Activated CD4-positive, alpha-beta T cell treated with anti-CD3 and anti-CD28 coated beads, Interleukin-2, amount 50 U/mL, for 1 hour (primary cell): ENCODE results near the gene DEDD2.

Experiments used
- DNase-seq: peaks from one replicate; pipeline ENCODE4 v3.0.0-alpha.2; 2020

DEDD2 gene

GRCh38 chr19:42248270-42249148, 31.0 kb upstream of the DEDD2 start:
- DNase-seq: no peak

GRCh38 chr19:42247640-42248199, 30.2 kb upstream of the DEDD2 start:
- no peak for DNase-seq

GRCh38 chr19:42246922-42247639, 29.6 kb upstream of the DEDD2 start:
- DNase-seq: no peak

DNA sequence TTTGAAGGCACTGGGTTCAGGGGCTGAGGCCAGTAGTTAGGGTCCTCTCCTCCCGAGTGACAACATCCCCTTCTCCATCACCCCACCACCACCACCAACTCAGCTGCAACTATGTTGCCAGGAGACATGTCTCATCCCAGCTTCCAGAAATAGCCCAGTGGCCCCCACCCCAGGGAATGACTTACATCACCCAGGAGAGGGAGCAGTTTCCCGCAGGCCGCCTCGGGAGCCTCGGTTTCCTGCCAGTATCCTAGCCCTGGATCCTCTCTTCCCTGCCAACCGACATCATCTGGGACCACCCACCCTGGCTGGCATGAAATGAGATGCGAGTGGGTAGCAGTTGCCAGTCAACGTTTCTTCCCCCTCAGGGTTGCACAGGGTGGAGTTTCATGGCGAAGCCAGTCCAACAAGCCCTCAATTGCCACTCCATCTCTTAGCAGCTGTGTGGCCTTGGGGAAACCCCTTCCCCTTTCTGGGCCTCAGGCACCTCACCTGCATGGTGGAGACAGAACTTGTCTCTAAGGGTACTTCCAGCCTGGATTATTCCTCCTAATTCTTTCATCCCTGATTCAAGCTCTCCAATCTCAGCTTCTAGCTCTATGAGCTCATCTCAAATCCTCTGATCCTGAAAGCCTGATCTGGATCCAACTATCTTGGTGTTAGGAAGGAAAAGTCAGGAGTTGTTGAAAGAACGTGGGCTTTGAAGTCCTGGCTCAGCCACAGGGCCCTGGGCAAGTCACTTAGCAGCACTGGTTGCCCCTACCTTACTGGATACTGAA, 28.9 kb upstream of the DEDD2 start:
- no peak for DNase-seq

- no peak for DNase-seq
Observed at GRCh38 chr19:42245231-42245630, 27.8 kb upstream of the DEDD2 start.

DNA sequence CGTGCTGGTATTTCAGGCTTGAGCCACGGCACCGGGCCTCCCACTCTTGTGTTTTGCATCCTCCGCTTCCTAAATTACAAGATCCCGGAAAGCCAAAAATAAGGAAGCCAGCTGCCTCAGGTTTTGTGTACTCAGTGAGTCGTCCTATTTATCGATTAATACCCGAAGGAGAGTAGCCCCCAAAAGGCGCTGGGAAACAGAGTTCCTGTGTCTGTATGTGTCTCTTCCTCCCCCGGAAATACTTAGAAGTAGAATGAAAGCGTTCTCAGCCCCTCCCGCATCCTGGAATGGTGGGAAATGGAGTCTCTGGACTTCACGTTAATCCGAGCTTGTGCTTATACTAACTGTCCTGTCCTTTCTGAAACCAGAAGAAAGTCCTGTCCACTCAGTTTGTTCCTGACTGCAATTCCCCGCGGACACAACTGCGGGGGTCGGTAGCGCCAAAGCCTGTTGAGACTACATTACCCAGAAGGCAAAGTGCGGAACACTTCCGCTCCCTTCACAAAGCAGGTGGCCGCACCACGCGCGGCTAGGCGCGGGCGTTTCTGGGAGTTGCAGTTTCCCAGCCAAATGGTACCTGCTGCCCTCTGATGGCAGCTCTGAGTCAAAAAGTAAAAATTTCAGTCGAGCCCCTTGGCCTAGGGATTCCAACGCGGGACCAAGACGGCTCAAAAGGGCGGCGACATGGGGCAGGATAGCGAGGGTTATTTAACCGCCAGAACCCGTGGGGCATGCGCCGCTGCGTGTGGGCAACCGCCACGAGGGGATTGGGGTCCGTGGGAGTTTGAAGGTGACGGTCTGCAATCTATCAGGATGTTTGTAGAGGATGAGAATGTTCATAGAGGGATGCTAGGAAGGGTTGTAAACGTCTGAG, 27.1 kb upstream of the DEDD2 start:
- peak; percentile 87 for DNase-seq

GRCh38 chr19:42242512-42243409, 25.3 kb upstream of the DEDD2 start, which contains the start of gene GSK3A:
GSK3A (minus strand) TSS chr19:42242602; CDS start chr19:42242465, 137 bp downstream.
- peak; percentile 95 for DNase-seq

- DNase-seq: no peak
Observed at GRCh38 chr19:42242069-42242511, 24.6 kb upstream of the DEDD2 start.

DNA sequence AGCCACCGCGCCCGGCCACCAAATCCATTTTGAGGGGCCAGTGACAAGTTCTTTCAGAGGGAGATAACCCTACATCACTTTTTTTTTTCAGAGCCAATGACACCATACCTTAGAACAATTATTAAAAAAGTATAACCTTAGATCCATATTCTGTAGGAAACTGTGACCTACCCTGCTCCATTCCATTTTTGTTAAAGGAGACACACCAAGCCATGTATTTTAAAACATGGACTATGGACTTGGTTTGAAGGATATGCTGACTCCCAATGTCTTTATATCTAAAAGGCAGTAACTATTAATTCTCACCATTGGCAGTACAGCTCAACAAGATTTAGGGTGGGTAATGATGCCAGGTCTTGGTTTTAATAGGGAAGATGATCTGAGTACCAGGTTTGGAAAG, 23.8 kb upstream of the DEDD2 start:
- no peak for DNase-seq

GRCh38 chr19:42239544-42240220, 22.2 kb upstream of the DEDD2 start:
- DNase-seq: no peak

GRCh38 chr19:42235181-42235580, 17.7 kb upstream of the DEDD2 start:
- DNase-seq: no peak

DNA sequence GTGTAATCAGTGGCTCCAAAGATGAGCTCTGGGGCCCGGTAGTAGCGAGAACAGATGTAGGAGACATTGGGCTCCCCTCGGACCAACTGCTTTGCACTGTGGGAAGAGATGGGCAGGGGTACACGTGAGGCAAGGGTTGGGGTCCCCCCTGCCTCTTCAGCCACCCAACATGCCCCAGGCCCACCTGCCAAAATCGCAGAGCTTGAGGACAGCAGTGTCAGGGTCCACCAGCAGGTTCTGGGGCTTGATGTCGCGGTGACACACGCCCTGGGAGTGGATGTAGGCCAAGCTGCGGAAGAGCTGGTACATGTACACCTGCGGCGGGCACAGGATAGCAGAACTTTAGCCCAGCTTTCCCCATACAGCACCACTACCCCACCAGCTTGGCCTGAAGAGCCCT, 16.9 kb upstream of the DEDD2 start:
- no peak for DNase-seq

- DNase-seq: no peak
Observed at GRCh38 chr19:42233678-42234292, 16.3 kb upstream of the DEDD2 start.

GRCh38 chr19:42233106-42233505, 15.6 kb upstream of the DEDD2 start:
- no peak for DNase-seq

DNA sequence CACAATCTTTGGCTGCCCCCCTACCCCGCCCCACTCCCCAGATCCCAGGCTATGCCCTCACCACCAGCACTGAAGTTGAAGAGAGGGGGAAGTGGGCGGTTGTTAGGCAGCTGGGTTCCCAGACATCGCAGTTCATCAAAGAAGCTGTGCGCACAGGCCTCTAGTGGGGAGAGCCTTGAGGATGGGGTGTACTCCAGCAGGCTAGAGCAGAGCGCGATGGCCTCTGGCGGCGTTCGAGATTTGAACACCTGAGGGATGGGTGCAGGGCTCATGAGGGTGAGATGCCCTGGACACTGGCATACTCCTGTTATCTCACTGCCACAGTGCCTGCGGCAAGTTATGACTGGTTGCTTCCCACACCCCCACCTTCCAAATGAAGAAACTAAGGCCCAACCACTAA, 15.0 kb upstream of the DEDD2 start:
- DNase-seq: no peak

DNA sequence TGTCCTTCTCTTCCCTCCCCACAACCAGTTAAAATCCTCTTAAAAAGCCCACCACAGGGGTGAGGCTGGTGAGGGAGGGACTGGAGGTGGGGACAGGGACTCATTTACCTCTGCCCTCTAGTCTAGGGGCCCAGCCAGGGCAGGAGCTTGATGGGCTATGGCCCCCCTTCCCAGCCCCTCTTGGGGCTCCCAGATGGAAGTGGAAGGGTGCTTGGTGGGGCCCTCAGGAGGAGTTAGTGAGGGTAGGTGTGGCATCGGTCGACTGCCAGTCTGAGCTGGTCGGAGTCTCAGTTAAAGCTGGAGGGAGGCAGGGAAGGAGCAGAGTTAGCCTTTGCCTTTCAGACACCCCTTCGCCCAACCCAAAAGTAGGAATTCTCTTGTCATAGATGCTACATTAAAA, 13.1 kb upstream of the DEDD2 start:
- no peak for DNase-seq

DNA sequence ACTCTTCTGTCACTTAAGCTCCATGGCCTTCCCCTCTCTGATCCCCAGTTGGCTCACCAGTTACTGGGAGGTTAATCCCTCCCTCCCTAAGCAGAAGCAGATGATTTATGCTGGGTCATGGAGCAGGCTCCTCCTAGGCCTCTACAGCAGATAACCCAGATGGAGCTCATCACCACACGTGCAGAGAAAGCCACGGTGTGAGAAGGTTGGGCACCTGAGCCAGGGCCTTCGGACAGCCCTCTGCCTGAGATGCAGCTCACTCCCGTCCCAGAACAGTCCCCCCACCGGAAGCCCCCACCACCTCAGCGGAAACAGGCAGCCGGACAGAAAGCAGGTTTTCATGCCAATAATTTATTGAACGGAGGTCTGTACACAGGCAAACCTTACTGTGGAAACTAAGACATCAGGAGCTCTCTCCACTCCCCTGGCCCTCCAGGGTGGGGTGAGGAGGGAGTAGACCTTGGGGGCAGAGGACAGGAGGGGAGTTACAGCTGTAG, 12.4 kb upstream of the DEDD2 start:
- no peak for DNase-seq

GRCh38 chr19:42229301-42229854, 11.9 kb upstream of the DEDD2 start:
- DNase-seq: no peak

GRCh38 chr19:42228641-42229040, 11.2 kb upstream of the DEDD2 start:
- no peak for DNase-seq
